IMR-90 (cell line): ENCODE measurements around the gene PSMD6. TPM values are rescaled to one million over a fixed set of nuclear protein-coding genes. Genes with fewer than 3 reads are reported as not detected.

Source experiments
- ATAC-seq: fragments of 200-7000 bp; cut with Tn5 transposase; 2 replicates; pipeline ENCODE4 v1.9.1; 2020; ENCODE audit warnings: low read depth, mild to moderate bottlenecking, moderate library complexity
- BruUV-seq: library from RNA; stranded (reverse); fragments of 400-500 nt; replicated peaks from 2 replicates; lab custom pipeline; 2021; lab: Mats Ljungman, UMichigan
- CTCF ChIA-PET: fragments of 300-600 bp; formaldehyde crosslinking; extraction: SDS; loops from one replicate; lab custom pipeline; 2021; ENCODE audit warnings: antibody characterized with exemption; lab: Yijun Ruan, JAX
- POLR2A ChIA-PET: fragments of 300-600 bp; sonication (Branson Sonifier 250); formaldehyde crosslinking; loops from one replicate; lab custom pipeline; 2022; ENCODE audit warnings: antibody characterized with exemption; ENCODE audit not compliant: unreplicated experiment; lab: Charles Lee
- DNase-seq: peaks from one replicate; pipeline ENCODE4 v3.0.0; 2013
- H2AFZ ChIP-seq: replicated peaks from 2 replicates; pipeline ENCODE3; 2013; ENCODE audit warnings: low read length, mild to moderate bottlenecking; ENCODE audit not compliant: poor library complexity
- H2AK5ac ChIP-seq: 2 replicates; pipeline ENCODE4 v1.6.1; 2013; ENCODE audit warnings: low read depth, low read length, inconsistent platforms
- H2AK9ac ChIP-seq: replicated peaks from 2 replicates; pipeline ENCODE3; 2013; ENCODE audit warnings: mild to moderate bottlenecking, low read depth, low read length, moderate library complexity; ENCODE audit not compliant: poor library complexity
- H2BK120ac ChIP-seq: 2 replicates; pipeline ENCODE4 v1.6.1; 2013; ENCODE audit warnings: low read depth, low read length, inconsistent platforms
- H2BK15ac ChIP-seq: 3 replicates; pipeline ENCODE4 v1.6.1; 2013; ENCODE audit warnings: low read depth, low read length, inconsistent platforms
- H2BK20ac ChIP-seq: 2 replicates; pipeline ENCODE4 v1.6.1; 2013; ENCODE audit warnings: low read depth, mild to moderate bottlenecking, inconsistent platforms, low read length, moderate library complexity
- H2BK5ac ChIP-seq: 2 replicates; pipeline ENCODE4 v1.6.1; 2013; ENCODE audit warnings: mild to moderate bottlenecking, low read depth, low read length, inconsistent platforms; ENCODE audit not compliant: poor library complexity, severe bottlenecking
- H3K14ac ChIP-seq: replicated peaks from 2 replicates; pipeline ENCODE4 v1.6.1; 2013; ENCODE audit warnings: low read depth, low read length, inconsistent platforms
- H3K18ac ChIP-seq: 2 replicates; pipeline ENCODE4 v1.6.1; 2013; ENCODE audit warnings: low read depth, low read length, control low read depth
- H3K23ac ChIP-seq: 2 replicates; pipeline ENCODE4 v1.6.1; 2013; ENCODE audit warnings: low read depth, low read length, inconsistent platforms
- H3K27ac ChIP-seq: 2 replicates; pipeline ENCODE4 v1.5.1; 2013; ENCODE audit warnings: mild to moderate bottlenecking, control low read depth, low read length; ENCODE audit not compliant: insufficient read depth
- H3K27me3 ChIP-seq: 2 replicates; pipeline ENCODE4 v1.6.1; 2013; ENCODE audit warnings: low read length; ENCODE audit not compliant: control insufficient read depth, insufficient read depth
- H3K36me3 ChIP-seq: 2 replicates; pipeline ENCODE4 v1.6.1; 2013; ENCODE audit warnings: low read length, mixed read lengths; ENCODE audit not compliant: control insufficient read depth, insufficient read depth
- H3K4ac ChIP-seq: 2 replicates; pipeline ENCODE4 v1.6.1; 2013; ENCODE audit warnings: low read depth, low read length, inconsistent platforms
- H3K4me1 ChIP-seq: 2 replicates; pipeline ENCODE4 v1.6.1; 2013; ENCODE audit warnings: low read length, mixed read lengths; ENCODE audit not compliant: control insufficient read depth, insufficient read depth
- H3K4me2 ChIP-seq: 2 replicates; pipeline ENCODE4 v1.6.1; 2013; ENCODE audit warnings: low read depth, mild to moderate bottlenecking, control low read depth, low read length, moderate library complexity
- H3K4me3 ChIP-seq: 2 replicates; pipeline ENCODE4 v1.5.1; 2013; ENCODE audit warnings: low read depth, mild to moderate bottlenecking, control low read depth, low read length, moderate library complexity; ENCODE audit not compliant: insufficient read depth
- H3K56ac ChIP-seq: 2 replicates; pipeline ENCODE4 v1.6.1; 2013; ENCODE audit warnings: low read length, inconsistent platforms; ENCODE audit not compliant: insufficient read depth; ENCODE audit errors: extremely low read depth
- H3K79me1 ChIP-seq, 2 experiments: 2 replicates each; pipeline ENCODE4 v1.6.1; 2013; ENCODE audit warnings: low read length in 2 of 2, inconsistent platforms in 1 of 2, low read depth in 1 of 2
- H3K9ac ChIP-seq: 2 replicates; pipeline ENCODE4 v1.6.1; 2013; ENCODE audit warnings: low read depth, low read length, control low read depth
- H3K9me1 ChIP-seq: 2 replicates; pipeline ENCODE4 v1.6.1; 2013; ENCODE audit warnings: low read length, inconsistent platforms; ENCODE audit not compliant: insufficient read depth
- H3K9me3 ChIP-seq: 2 replicates; pipeline ENCODE4 v1.6.1; 2013; ENCODE audit warnings: low read length; ENCODE audit not compliant: control insufficient read depth, insufficient read depth
- H4K20me1 ChIP-seq: 2 replicates; pipeline ENCODE4 v1.6.1; 2013; ENCODE audit warnings: low read length, inconsistent platforms; ENCODE audit not compliant: insufficient read depth
- H4K5ac ChIP-seq: 2 replicates; pipeline ENCODE4 v1.6.1; 2013; ENCODE audit warnings: mild to moderate bottlenecking, low read depth, low read length, control low read depth
- H4K8ac ChIP-seq, 2 experiments: 2 replicates each; pipeline ENCODE4 v1.6.1; 2013; ENCODE audit warnings: low read depth in 2 of 2, low read length in 2 of 2, control low read depth in 1 of 2, inconsistent platforms in 1 of 2
- H4K91ac ChIP-seq: 2 replicates; pipeline ENCODE4 v1.6.1; 2013; ENCODE audit warnings: low read depth, low read length, inconsistent platforms; ENCODE audit not compliant: insufficient read depth
- BHLHE40 ChIP-seq: fragments of 150-350 bp; IDR thresholded peaks from 2 replicates; pipeline ENCODE4 v1.6.1; 2016; ENCODE audit warnings: mild to moderate bottlenecking, low read depth, low read length
- CEBPB ChIP-seq: IDR thresholded peaks from 2 replicates; pipeline ENCODE4 v1.6.1; 2012; ENCODE audit warnings: low read depth, low read length, improper control_type of control experiment
- CHD1 ChIP-seq: IDR thresholded peaks from 2 replicates; pipeline ENCODE4 v1.6.1; 2012; ENCODE audit warnings: low read depth, low read length, improper control_type of control experiment
- FOS ChIP-seq: fragments of 150-350 bp; IDR thresholded peaks from 2 replicates; pipeline ENCODE4 v1.6.1; 2016; ENCODE audit warnings: low read depth, low read length
- MAFK ChIP-seq: IDR thresholded peaks from 2 replicates; pipeline ENCODE4 v1.6.1; 2012; ENCODE audit warnings: low read depth, low read length, improper control_type of control experiment
- MAZ ChIP-seq: IDR thresholded peaks from 2 replicates; pipeline ENCODE4 v1.6.1; 2012; ENCODE audit warnings: low read depth, mild to moderate bottlenecking, low read length, improper control_type of control experiment, moderate library complexity, borderline replicate concordance
- MXI1 ChIP-seq: IDR thresholded peaks from 2 replicates; pipeline ENCODE4 v1.6.1; 2012; ENCODE audit warnings: low read depth, mild to moderate bottlenecking, low read length, moderate library complexity, borderline replicate concordance
- NFE2L2 ChIP-seq: fragments of 150-350 bp; IDR thresholded peaks from 2 replicates; pipeline ENCODE4 v1.6.1; 2016; ENCODE audit warnings: low read depth, mild to moderate bottlenecking, low read length
- POLR2A ChIP-seq: IDR thresholded peaks from 2 replicates; pipeline ENCODE4 v1.6.1; 2012; ENCODE audit warnings: mild to moderate bottlenecking, low read depth, low read length
- RAD21 ChIP-seq: IDR thresholded peaks from 2 replicates; pipeline ENCODE4 v1.6.1; 2012; ENCODE audit warnings: low read length, improper control_type of control experiment
- RCOR1 ChIP-seq: IDR thresholded peaks from 2 replicates; pipeline ENCODE4 v1.6.1; 2012; ENCODE audit warnings: mild to moderate bottlenecking, low read length, improper control_type of control experiment; ENCODE audit not compliant: insufficient replicate concordance
- RFX5 ChIP-seq: IDR thresholded peaks from 2 replicates; pipeline ENCODE4 v1.8.0; 2012; ENCODE audit warnings: low read depth, mild to moderate bottlenecking, low read length, moderate library complexity
- SMC3 ChIP-seq: fragments of 150-350 bp; IDR thresholded peaks from 2 replicates; pipeline ENCODE4 v1.6.1; 2016; ENCODE audit warnings: low read depth, mild to moderate bottlenecking, antibody characterized with exemption, low read length, moderate library complexity
- WGBS, 2 experiments: methylation state at CpG; one replicate each; pipeline versions ENCODE4 v1.1.5 to v1.1.7; 2013; ENCODE audit warnings: missing lambda C conversion rate in 2 of 2; ENCODE audit not compliant: insufficient read length in 1 of 2; ENCODE audit errors: extremely low coverage in 2 of 2; 5-methylcytosine and 5-hydroxymethylcytosine counted together
- dilution Hi-C: fragments of 300-500 bp; cut with HindIII; formaldehyde crosslinking; loops from one replicate; pipeline ENCODE4 v1.14.3; 2018; ENCODE audit warnings: low sequenced_read_pairs; ENCODE audit not compliant: unreplicated experiment
- in situ Hi-C: fragments of 300-500 bp; cut with MboI; formaldehyde crosslinking; loops from 3 replicates; pipeline ENCODE4 v1.14.3; 2019; ENCODE audit warnings: low sequenced_read_pairs, inconsistent platforms, mixed read lengths
- intact Hi-C: fragments of 100-400 bp; cut with micrococcal nuclease; formaldehyde crosslinking; loops from 2 replicates; pipeline ENCODE4 v1.10.0; 2022
- polyA plus RNA-seq, 3 experiments: library from polyadenylated mRNA; depleted of rRNA; stranded (reverse); fragments of >200 nt; gene quantifications; 2 replicates each; pipeline ENCODE4 v1.2.3, GENCODE V29; 2012; ENCODE audit warnings: low replicate concordance in 1 of 3
- total RNA-seq: library from RNA; depleted of rRNA; stranded (reverse); fragments of >200 nt; gene quantifications from 2 replicates; pipeline ENCODE4 v1.2.3, GENCODE V29; 2012
- TF ChIP-seq, protein P1 (sequence below): conservative IDR thresholded peaks from 2 replicates; pipeline ENCODE4 v1.5.1; 2012; ENCODE audit warnings: mild to moderate bottlenecking, low read depth, low read length, improper control_type of control experiment
- TF ChIP-seq, protein P2 (sequence below): fragments of 150-350 bp; IDR thresholded peaks from 2 replicates; pipeline ENCODE4 v1.6.1; 2017; ENCODE audit warnings: mild to moderate bottlenecking, antibody characterized with exemption, low read length, low read depth
- TF ChIP-seq, protein P3 (sequence below): fragments of 150-350 bp; IDR thresholded peaks from 2 replicates; pipeline ENCODE4 v1.6.1; 2016; ENCODE audit warnings: low read depth, mild to moderate bottlenecking, low read length, moderate library complexity, borderline replicate concordance

The PSMD6 gene
- total and polyA plus RNA-seq, 2 of the 4 experiments (the other 2 are of a cell fraction): 86.6 to 91.8 TPM

DNA sequence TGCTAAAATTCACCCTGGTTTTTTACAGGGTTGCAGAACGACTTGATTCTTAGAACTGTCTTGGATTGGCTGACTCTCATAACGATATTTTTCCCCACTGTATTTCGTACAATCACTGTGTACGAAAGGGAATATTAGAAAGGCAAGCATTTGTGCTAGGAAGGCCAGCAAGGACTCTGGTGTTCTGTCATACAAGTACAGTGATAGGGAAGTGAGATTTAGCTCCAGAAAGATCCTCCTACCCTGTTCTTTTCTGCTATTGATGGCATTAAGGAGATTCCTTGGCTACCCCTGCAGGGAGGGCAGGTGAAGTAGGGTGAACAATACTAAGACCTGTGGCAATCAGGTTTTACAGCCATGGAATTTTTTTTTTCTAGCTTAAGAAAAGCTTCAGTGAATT is 57.3 kb downstream of the PSMD6 start:
- BruUV-seq: no TSS peak
- POLR2A ChIA-PET: no interaction called here

More for the DNA sequence above, 57.3 kb downstream of the PSMD6 start:
- H3K27me3 ChIP-seq: no peaks in the 10 kb centered on the region
- peaks cover 10% of the 10 kb centered on the region; the same call in 1 of the 2 replicates for H3K9me1 ChIP-seq
- DNase-seq (no peak), ATAC-seq (no peak)
- H3K4me3 ChIP-seq: no peak overlapping the region
- H3K18ac ChIP-seq: no peak overlapping the region
- H2AFZ ChIP-seq: no peak overlapping the region
- H4K91ac ChIP-seq: no peak overlapping the region
- no peaks in the 10 kb centered on the region for H3K36me3 ChIP-seq
- H4K5ac ChIP-seq: no peak overlapping the region
- no peak overlapping the region for H4K8ac ChIP-seq
- no peak overlapping the region for H3K56ac ChIP-seq
- H2AK5ac ChIP-seq: no peak overlapping the region
- CTCF ChIA-PET: interaction anchor here (1.2 kb wide), 1 partner anchor 10 kb away, joined by 3 read pairs; no protein-coding TSS in a partner anchor
- no peak overlapping the region for H2BK20ac ChIP-seq
- H3K4me1 ChIP-seq: peaks cover 20% of the 10 kb centered on the region
- H2AK9ac ChIP-seq: no peak overlapping the region
- no peak overlapping the region for H3K4me2 ChIP-seq
- H4K20me1 ChIP-seq: peaks cover 31% of the 10 kb centered on the region
- intact Hi-C loops: no loop called here
- no peak overlapping the region for H2BK15ac ChIP-seq
- no peak overlapping the region for H2BK120ac ChIP-seq
- in situ Hi-C loops: no loop called here
- WGBS, 2 experiments: no CpG with 5 or more reads among the region's 4 CpGs
- no peak overlapping the region for H3K27ac ChIP-seq
- no peak overlapping the region for H3K9ac ChIP-seq
- H3K79me1 ChIP-seq: peaks cover 42 to 60% of the 10 kb centered on the region in 2 experiments
- no peak overlapping the region for H2BK5ac ChIP-seq
- dilution Hi-C loops: no loop called here
- TF ChIP-seq NFE2L2 (no peak), RFX5 (no peak), POLR2A (no peak), BHLHE40 (no peak), CHD1 (no peak), SMC3 (no peak), MXI1 (no peak), RAD21 (no peak), MAZ (no peak), FOS (no peak), CEBPB (no peak), RCOR1 (no peak), MAFK (no peak)
- TF ChIP-seq, protein P1, sequence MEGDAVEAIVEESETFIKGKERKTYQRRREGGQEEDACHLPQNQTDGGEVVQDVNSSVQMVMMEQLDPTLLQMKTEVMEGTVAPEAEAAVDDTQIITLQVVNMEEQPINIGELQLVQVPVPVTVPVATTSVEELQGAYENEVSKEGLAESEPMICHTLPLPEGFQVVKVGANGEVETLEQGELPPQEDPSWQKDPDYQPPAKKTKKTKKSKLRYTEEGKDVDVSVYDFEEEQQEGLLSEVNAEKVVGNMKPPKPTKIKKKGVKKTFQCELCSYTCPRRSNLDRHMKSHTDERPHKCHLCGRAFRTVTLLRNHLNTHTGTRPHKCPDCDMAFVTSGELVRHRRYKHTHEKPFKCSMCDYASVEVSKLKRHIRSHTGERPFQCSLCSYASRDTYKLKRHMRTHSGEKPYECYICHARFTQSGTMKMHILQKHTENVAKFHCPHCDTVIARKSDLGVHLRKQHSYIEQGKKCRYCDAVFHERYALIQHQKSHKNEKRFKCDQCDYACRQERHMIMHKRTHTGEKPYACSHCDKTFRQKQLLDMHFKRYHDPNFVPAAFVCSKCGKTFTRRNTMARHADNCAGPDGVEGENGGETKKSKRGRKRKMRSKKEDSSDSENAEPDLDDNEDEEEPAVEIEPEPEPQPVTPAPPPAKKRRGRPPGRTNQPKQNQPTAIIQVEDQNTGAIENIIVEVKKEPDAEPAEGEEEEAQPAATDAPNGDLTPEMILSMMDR: no peak
- TF ChIP-seq, protein P2, sequence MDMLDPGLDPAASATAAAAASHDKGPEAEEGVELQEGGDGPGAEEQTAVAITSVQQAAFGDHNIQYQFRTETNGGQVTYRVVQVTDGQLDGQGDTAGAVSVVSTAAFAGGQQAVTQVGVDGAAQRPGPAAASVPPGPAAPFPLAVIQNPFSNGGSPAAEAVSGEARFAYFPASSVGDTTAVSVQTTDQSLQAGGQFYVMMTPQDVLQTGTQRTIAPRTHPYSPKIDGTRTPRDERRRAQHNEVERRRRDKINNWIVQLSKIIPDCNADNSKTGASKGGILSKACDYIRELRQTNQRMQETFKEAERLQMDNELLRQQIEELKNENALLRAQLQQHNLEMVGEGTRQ: no peak
- TF ChIP-seq, protein P3, sequence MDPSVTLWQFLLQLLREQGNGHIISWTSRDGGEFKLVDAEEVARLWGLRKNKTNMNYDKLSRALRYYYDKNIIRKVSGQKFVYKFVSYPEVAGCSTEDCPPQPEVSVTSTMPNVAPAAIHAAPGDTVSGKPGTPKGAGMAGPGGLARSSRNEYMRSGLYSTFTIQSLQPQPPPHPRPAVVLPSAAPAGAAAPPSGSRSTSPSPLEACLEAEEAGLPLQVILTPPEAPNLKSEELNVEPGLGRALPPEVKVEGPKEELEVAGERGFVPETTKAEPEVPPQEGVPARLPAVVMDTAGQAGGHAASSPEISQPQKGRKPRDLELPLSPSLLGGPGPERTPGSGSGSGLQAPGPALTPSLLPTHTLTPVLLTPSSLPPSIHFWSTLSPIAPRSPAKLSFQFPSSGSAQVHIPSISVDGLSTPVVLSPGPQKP: no peak
- H3K4ac ChIP-seq: no peak overlapping the region
- H3K9me3 ChIP-seq: no peaks in the 10 kb centered on the region
- H3K23ac ChIP-seq: no peak overlapping the region
- no peak overlapping the region for H3K14ac ChIP-seq
